ENCODE data around the gene CNNM4.

DNA sequence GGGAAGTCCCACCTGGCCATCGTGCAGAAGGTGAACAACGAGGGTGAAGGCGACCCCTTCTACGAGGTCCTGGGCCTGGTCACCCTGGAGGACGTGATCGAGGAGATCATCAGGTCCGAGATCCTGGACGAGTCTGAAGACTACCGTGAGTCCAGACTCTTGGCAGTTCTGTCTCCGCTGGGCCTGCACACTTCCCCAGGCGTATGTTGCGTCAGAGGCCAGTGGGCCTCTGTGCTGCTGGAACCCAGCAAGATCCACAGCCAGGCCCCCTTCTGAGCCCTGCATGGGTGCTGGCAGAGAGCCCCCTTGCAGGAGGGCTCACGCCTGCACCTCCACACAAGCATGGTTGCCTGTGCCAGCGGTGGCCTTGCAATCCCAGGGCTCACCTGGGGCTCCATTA is 64.4 kb downstream of the CNNM4 start:
- TF ChIP-seq, protein P1, sequence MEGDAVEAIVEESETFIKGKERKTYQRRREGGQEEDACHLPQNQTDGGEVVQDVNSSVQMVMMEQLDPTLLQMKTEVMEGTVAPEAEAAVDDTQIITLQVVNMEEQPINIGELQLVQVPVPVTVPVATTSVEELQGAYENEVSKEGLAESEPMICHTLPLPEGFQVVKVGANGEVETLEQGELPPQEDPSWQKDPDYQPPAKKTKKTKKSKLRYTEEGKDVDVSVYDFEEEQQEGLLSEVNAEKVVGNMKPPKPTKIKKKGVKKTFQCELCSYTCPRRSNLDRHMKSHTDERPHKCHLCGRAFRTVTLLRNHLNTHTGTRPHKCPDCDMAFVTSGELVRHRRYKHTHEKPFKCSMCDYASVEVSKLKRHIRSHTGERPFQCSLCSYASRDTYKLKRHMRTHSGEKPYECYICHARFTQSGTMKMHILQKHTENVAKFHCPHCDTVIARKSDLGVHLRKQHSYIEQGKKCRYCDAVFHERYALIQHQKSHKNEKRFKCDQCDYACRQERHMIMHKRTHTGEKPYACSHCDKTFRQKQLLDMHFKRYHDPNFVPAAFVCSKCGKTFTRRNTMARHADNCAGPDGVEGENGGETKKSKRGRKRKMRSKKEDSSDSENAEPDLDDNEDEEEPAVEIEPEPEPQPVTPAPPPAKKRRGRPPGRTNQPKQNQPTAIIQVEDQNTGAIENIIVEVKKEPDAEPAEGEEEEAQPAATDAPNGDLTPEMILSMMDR (IDR thresholded peaks at IDR 0.05): no peak
- no peak for TF ChIP-seq EP300 (IDR thresholded peaks at IDR 0.05; ENCODE audit: low read depth)
